IMR-90 (cell line): Measurements from ENCODE around the gene ZFYVE28.

Experiments
- CTCF ChIP-seq: conservative IDR thresholded peaks from 2 replicates; pipeline ENCODE4 v1.5.1; 2012; ENCODE audit warnings: mild to moderate bottlenecking, low read depth, low read length, improper control_type of control experiment
- POLR2A ChIP-seq: IDR thresholded peaks from 2 replicates; pipeline ENCODE4 v1.6.1; 2012; ENCODE audit warnings: mild to moderate bottlenecking, low read depth, low read length
- RFX5 ChIP-seq: IDR thresholded peaks from 2 replicates; pipeline ENCODE4 v1.8.0; 2012; ENCODE audit warnings: low read depth, mild to moderate bottlenecking, low read length, moderate library complexity

- TF ChIP-seq RFX5 (no peak), CTCF (no peak), POLR2A (no peak)
Observed at GRCh38 chr4:2303686-2304320, 114.6 kb downstream of the ZFYVE28 start.
